Measurements from ENCODE around the gene PAPPA2. TPM values are rescaled to one million over a fixed set of nuclear protein-coding genes. Genes with fewer than 3 reads are reported as not detected.

Gene PAPPA2
- total and polyA plus RNA-seq, 2 donors (not counting 1 experiment from before 2014, with no cell fraction given): not detected

DNA sequence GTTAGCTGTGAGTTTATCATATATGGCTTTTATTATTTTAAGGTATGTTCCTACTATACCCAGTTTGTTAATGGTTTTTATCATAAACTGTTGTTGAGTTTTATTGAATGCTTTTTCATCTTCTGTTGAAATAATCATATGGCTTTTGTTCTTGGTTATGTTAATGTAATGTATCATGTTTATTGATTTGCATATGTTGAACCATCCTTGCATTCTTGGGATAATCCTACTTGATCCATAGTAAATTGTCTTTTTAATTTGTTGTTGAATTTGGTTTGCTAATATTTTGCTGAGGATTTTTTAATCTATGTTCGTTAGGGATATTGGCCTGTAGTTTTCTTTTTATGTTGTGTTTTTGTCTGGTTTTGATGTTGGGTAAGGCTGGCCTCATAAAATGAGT, 185.6 kb downstream of the PAPPA2 start:
- intact Hi-C loops (cut with micrococcal nuclease): no loop called here
- no peak for DNase-seq
- no peaks in the 10 kb centered on the region for H3K4me1 Mint-ChIP-seq
- 75% methylated on average over 1 of the region's 1 CpG for WGBS (ENCODE audit: insufficient coverage)
- Histone ChIP-seq H3K9me3 (ENCODE audit: control extremely low read depth in 1 of 3, control insufficient read depth in 2 of 3, insufficient read depth in 1 of 3, low read length in 2 of 3) (peaks cover 0 to 7% (median 0%) of the 10 kb centered on the region in 3 donors), H3K9ac (ENCODE audit: low read length) (no peak overlapping the region), H3K4me3 (ENCODE audit: control extremely low read depth in 1 of 5, extremely low read depth in 1 of 5, insufficient read depth in 1 of 5, low read depth in 2 of 5, low read length in 4 of 5) (no peak overlapping the region), H3K27me3 (replicated peaks in 1 of 4; ENCODE audit: control extremely low read depth in 1 of 4, control insufficient read depth in 3 of 4, insufficient read depth in 4 of 4, low read length in 3 of 4) (no peaks in the 10 kb centered on the region), H3K27ac (ENCODE audit: low read length in 2 of 2) (no peak overlapping the region), H3K4me2 (replicated peaks; ENCODE audit: low read depth, low read length, poor library complexity, severe bottlenecking) (no peak overlapping the region), H3K4me1 (ENCODE audit: control insufficient read depth in 2 of 2, insufficient read depth in 2 of 2, low read length in 2 of 2) (no peaks in the 10 kb centered on the region), H4K20me1 (ENCODE audit: control insufficient read depth, insufficient read depth, low read length, poor library complexity, severe bottlenecking) (no peaks in the 10 kb centered on the region), H2AFZ (ENCODE audit: insufficient read depth, low read depth, low read length, poor library complexity, severe bottlenecking) (no peak overlapping the region), H3K36me3 (replicated peaks in 1 of 2; ENCODE audit: control extremely low read depth in 1 of 2, control insufficient read depth in 1 of 2, extremely low read depth in 1 of 2, insufficient read depth in 2 of 2, low read length in 1 of 2) (no peaks in the 10 kb centered on the region), H3K79me2 (ENCODE audit: control insufficient read depth, insufficient read depth, low read length) (no peaks in the 10 kb centered on the region)
- ChIA-PET CTCF (no interaction called here), POLR2A (no interaction called here)
- peaks cover 4% of the 10 kb centered on the region for H3K27me3 Mint-ChIP-seq
- TF ChIP-seq, protein P1, sequence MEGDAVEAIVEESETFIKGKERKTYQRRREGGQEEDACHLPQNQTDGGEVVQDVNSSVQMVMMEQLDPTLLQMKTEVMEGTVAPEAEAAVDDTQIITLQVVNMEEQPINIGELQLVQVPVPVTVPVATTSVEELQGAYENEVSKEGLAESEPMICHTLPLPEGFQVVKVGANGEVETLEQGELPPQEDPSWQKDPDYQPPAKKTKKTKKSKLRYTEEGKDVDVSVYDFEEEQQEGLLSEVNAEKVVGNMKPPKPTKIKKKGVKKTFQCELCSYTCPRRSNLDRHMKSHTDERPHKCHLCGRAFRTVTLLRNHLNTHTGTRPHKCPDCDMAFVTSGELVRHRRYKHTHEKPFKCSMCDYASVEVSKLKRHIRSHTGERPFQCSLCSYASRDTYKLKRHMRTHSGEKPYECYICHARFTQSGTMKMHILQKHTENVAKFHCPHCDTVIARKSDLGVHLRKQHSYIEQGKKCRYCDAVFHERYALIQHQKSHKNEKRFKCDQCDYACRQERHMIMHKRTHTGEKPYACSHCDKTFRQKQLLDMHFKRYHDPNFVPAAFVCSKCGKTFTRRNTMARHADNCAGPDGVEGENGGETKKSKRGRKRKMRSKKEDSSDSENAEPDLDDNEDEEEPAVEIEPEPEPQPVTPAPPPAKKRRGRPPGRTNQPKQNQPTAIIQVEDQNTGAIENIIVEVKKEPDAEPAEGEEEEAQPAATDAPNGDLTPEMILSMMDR (IDR thresholded peaks at IDR 0.05): no peak
- TF ChIP-seq EZH2 (IDR thresholded peaks at IDR 0.05; ENCODE audit: borderline replicate concordance, insufficient read depth, low read depth, low read length, poor library complexity, severe bottlenecking): no peak
- no peak for ATAC-seq (ENCODE audit: low read depth)
- no peak overlapping the region for H3K27ac Mint-ChIP-seq
- no peak overlapping the region for H3K4me3 Mint-ChIP-seq
- peaks cover 11% of the 10 kb centered on the region for H3K9me3 Mint-ChIP-seq (ENCODE audit: insufficient read depth)

DNA sequence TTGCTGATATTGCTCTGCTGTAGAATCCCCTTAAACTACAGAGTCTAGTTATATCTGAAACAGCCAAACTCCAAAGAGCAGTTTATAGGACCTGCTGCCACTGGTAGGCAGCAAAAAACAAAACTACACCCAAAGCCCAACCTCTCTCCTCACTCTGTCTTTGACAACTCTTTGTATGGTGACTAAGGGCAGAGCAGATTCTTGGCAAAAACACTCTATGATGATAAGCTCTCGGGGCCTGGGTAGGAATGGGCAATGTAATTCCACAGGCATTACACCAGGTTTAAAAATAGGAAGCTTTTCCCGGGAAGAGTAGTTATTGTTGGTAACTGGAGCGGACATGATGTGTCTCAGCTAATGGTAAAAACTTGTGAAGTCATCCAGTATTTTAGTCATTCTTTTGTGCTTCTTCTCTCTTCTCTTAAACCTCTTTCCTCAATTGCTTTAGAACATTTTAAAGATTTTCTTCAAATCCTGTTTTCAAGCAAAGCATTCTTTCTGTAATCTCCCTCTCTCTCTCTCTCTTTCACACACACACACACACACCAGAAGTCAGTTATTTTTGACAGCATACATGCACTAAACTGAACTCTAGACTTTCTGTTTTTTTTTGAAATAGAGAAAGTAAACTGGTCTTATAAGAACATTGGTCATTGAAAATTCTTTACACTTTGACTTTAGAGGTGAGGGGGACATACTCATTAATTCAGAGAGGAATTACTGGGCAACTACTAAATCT, 193.5 kb downstream of the PAPPA2 start:
- no peaks in the 10 kb centered on the region for H3K4me1 ChIP-seq (ENCODE audit: control insufficient read depth in 2 of 2, insufficient read depth in 2 of 2, low read length in 2 of 2)
- 80% methylated on average over 1 of the region's 3 CpGs for WGBS (ENCODE audit: insufficient coverage)
- H3K9me3 Mint-ChIP-seq (ENCODE audit: insufficient read depth): peaks cover 8% of the 10 kb centered on the region
- H3K4me2 ChIP-seq (replicated peaks; ENCODE audit: low read depth, low read length, poor library complexity, severe bottlenecking): no peak overlapping the region
- H3K27me3 ChIP-seq (replicated peaks in 1 of 4; ENCODE audit: control extremely low read depth in 1 of 4, control insufficient read depth in 3 of 4, insufficient read depth in 4 of 4, low read length in 3 of 4): no peaks in the 10 kb centered on the region
- H3K79me2 ChIP-seq (ENCODE audit: control insufficient read depth, insufficient read depth, low read length): no peaks in the 10 kb centered on the region
- H3K9me3 ChIP-seq (ENCODE audit: control extremely low read depth in 1 of 3, control insufficient read depth in 2 of 3, insufficient read depth in 1 of 3, low read length in 2 of 3): peaks cover 0 to 7% (median 0%) of the 10 kb centered on the region in 3 donors
- no peak for DNase-seq
- intact Hi-C loops (cut with micrococcal nuclease): no loop called here
- POLR2A ChIA-PET: no interaction called here
- H2AFZ ChIP-seq (ENCODE audit: insufficient read depth, low read depth, low read length, poor library complexity, severe bottlenecking): no peak overlapping the region
- H3K4me3 ChIP-seq (ENCODE audit: control extremely low read depth in 1 of 5, extremely low read depth in 1 of 5, insufficient read depth in 1 of 5, low read depth in 2 of 5, low read length in 4 of 5): no peak overlapping the region
- H3K9ac ChIP-seq (ENCODE audit: low read length): no peak overlapping the region
- no peaks in the 10 kb centered on the region for H3K36me3 ChIP-seq (replicated peaks in 1 of 2; ENCODE audit: control extremely low read depth in 1 of 2, control insufficient read depth in 1 of 2, extremely low read depth in 1 of 2, insufficient read depth in 2 of 2, low read length in 1 of 2)
- H3K27ac ChIP-seq (ENCODE audit: low read length in 2 of 2): no peak overlapping the region
- no peaks in the 10 kb centered on the region for H3K4me1 Mint-ChIP-seq
- ATAC-seq (ENCODE audit: low read depth): no peak
- TF ChIP-seq EZH2 (IDR thresholded peaks at IDR 0.05; ENCODE audit: borderline replicate concordance, insufficient read depth, low read depth, low read length, poor library complexity, severe bottlenecking): no peak
- TF ChIP-seq, protein P1 (IDR thresholded peaks at IDR 0.05): no peak
- H3K4me3 Mint-ChIP-seq: no peak overlapping the region
- H4K20me1 ChIP-seq (ENCODE audit: control insufficient read depth, insufficient read depth, low read length, poor library complexity, severe bottlenecking): no peaks in the 10 kb centered on the region
- H3K27me3 Mint-ChIP-seq: peaks cover 10% of the 10 kb centered on the region
- CTCF ChIA-PET: no interaction called here
- H3K27ac Mint-ChIP-seq: no peak overlapping the region

All from B cell (primary cell).